ENCODE results near the gene PCCA.

DNA sequence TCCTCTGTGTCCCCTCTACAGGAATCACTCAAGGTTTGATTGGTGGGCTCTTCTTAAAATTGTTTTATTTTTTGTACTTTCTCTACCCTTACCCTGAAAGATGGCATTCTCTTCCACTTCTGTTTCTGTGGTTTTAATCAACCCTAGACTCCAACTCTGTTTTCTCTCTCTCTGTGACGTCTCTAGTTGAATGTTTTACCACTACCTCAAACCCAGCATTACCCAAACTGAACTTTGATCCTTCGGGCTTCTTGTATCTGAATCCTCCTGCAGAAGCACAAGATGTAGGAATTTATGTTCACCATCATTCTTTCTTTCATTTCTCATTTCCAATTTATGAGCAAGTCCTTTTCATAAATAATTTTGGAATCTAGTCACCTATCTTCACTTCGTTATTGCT is 39.9 kb downstream of the PCCA start:
- TF ChIP-seq, protein P1, sequence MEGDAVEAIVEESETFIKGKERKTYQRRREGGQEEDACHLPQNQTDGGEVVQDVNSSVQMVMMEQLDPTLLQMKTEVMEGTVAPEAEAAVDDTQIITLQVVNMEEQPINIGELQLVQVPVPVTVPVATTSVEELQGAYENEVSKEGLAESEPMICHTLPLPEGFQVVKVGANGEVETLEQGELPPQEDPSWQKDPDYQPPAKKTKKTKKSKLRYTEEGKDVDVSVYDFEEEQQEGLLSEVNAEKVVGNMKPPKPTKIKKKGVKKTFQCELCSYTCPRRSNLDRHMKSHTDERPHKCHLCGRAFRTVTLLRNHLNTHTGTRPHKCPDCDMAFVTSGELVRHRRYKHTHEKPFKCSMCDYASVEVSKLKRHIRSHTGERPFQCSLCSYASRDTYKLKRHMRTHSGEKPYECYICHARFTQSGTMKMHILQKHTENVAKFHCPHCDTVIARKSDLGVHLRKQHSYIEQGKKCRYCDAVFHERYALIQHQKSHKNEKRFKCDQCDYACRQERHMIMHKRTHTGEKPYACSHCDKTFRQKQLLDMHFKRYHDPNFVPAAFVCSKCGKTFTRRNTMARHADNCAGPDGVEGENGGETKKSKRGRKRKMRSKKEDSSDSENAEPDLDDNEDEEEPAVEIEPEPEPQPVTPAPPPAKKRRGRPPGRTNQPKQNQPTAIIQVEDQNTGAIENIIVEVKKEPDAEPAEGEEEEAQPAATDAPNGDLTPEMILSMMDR (IDR thresholded peaks at IDR 0.05) = no peak
- TF ChIP-seq POLR2A (IDR thresholded peaks at IDR 0.05) = no peak
- TF ChIP-seq POLR2AphosphoS5 (IDR thresholded peaks at IDR 0.05) = no peak

Data from prostate gland (tissue), 2 donors.